Mesenchymal stem cell (in vitro differentiated cells and primary cell): ENCODE measurements around the gene KLRG1.
A peak's percentile ranks its signal among the peaks of the same experiment; 100 is the strongest.

Experiments used
- DNase-seq: peaks from one replicate; pipeline ENCODE4 v3.0.0-alpha.2; 2013
- H2AFZ ChIP-seq: one replicate; pipeline ENCODE4 v1.6.1; 2013; ENCODE audit warnings: low read depth, mild to moderate bottlenecking, control low read depth, inconsistent platforms, low read length, moderate library complexity
- H2AK5ac ChIP-seq: 2 replicates; pipeline ENCODE4 v1.6.1; 2013; ENCODE audit warnings: low read length, moderate library complexity, mild to moderate bottlenecking, inconsistent platforms; ENCODE audit not compliant: severe bottlenecking
- H2BK120ac ChIP-seq: one replicate; pipeline ENCODE4 v1.6.1; 2013; ENCODE audit warnings: low read depth, mild to moderate bottlenecking, inconsistent platforms, low read length, moderate library complexity
- H2BK12ac ChIP-seq, 2 experiments: one replicate each; pipeline ENCODE4 v1.6.1; 2013; ENCODE audit warnings: inconsistent platforms in 2 of 2, low read length in 2 of 2, mild to moderate bottlenecking in 2 of 2, moderate library complexity in 2 of 2, control low read depth in 1 of 2
- H2BK15ac ChIP-seq: one replicate; pipeline ENCODE4 v1.6.1; 2013; ENCODE audit warnings: mild to moderate bottlenecking, low read depth, inconsistent platforms; ENCODE audit not compliant: poor library complexity, severe bottlenecking
- H2BK5ac ChIP-seq: 2 replicates; pipeline ENCODE4 v1.6.1; 2013; ENCODE audit warnings: low read depth, mild to moderate bottlenecking, low read length, control low read depth, inconsistent platforms; ENCODE audit not compliant: poor library complexity, severe bottlenecking
- H3K14ac ChIP-seq, 2 experiments: one replicate each; pipeline ENCODE4 v1.6.1; 2013; ENCODE audit warnings: inconsistent platforms in 2 of 2, low read length in 2 of 2, control low read depth in 1 of 2, mild to moderate bottlenecking in 1 of 2, moderate library complexity in 1 of 2
- H3K18ac ChIP-seq, 2 experiments: one replicate each; pipeline ENCODE4 v1.6.1; 2013; ENCODE audit warnings: inconsistent platforms in 2 of 2, low read length in 2 of 2, control low read depth in 1 of 2, low read depth in 1 of 2, mild to moderate bottlenecking in 1 of 2
- H3K23ac ChIP-seq, 2 experiments: one replicate each; pipeline ENCODE4 v1.6.1; 2013; ENCODE audit warnings: inconsistent platforms in 2 of 2, low read length in 2 of 2, mild to moderate bottlenecking in 2 of 2, moderate library complexity in 2 of 2, control low read depth in 1 of 2
- H3K27ac ChIP-seq: 2 replicates; pipeline ENCODE4 v1.5.1; 2013; ENCODE audit warnings: mild to moderate bottlenecking, moderate library complexity, low read length, control low read depth, inconsistent platforms; ENCODE audit not compliant: poor library complexity, severe bottlenecking
- H3K27me3 ChIP-seq, 2 experiments: 2 replicates each; pipeline versions ENCODE4 v1.6.1 to v1.7.0; 2013; ENCODE audit warnings: low read length in 2 of 2, mild to moderate bottlenecking in 2 of 2, moderate library complexity in 2 of 2, control low read depth in 1 of 2, inconsistent platforms in 1 of 2; ENCODE audit not compliant: control insufficient read depth in 1 of 2, insufficient read depth in 1 of 2
- H3K36me3 ChIP-seq, 2 experiments: 2 replicates each; pipeline versions ENCODE4 v1.6.1 to v1.7.0; 2013; ENCODE audit warnings: low read length in 2 of 2, control low read depth in 1 of 2, inconsistent platforms in 1 of 2, low read depth in 1 of 2, mild to moderate bottlenecking in 1 of 2; ENCODE audit not compliant: insufficient read depth in 2 of 2, control insufficient read depth in 1 of 2
- H3K4ac ChIP-seq, 2 experiments: one replicate each; pipeline ENCODE4 v1.6.1; 2013; ENCODE audit warnings: inconsistent platforms in 2 of 2, low read length in 2 of 2, mild to moderate bottlenecking in 2 of 2, moderate library complexity in 2 of 2, control low read depth in 1 of 2, low read depth in 1 of 2
- H3K4me1 ChIP-seq: 2 replicates; pipeline ENCODE4 v1.6.1; 2013; ENCODE audit warnings: low read depth, low read length, control low read depth; ENCODE audit not compliant: control insufficient read depth, insufficient read depth
- H3K4me2 ChIP-seq: 2 replicates; pipeline ENCODE4 v1.6.1; 2013; ENCODE audit warnings: low read length, mild to moderate bottlenecking, inconsistent platforms; ENCODE audit not compliant: poor library complexity, severe bottlenecking
- H3K4me3 ChIP-seq, 2 experiments: 2 replicates each; pipeline versions ENCODE4 v1.5.1 to v1.7.0; 2013; ENCODE audit warnings: low read length in 2 of 2, mild to moderate bottlenecking in 2 of 2, control low read depth in 1 of 2, low read depth in 1 of 2; ENCODE audit not compliant: insufficient read depth in 1 of 2
- H3K79me1 ChIP-seq: replicated peaks from 2 replicates; pipeline ENCODE4 v1.6.1; 2013; ENCODE audit warnings: mild to moderate bottlenecking, control low read depth, low read length, inconsistent platforms; ENCODE audit not compliant: poor library complexity, severe bottlenecking
- H3K9ac ChIP-seq: 2 replicates; pipeline ENCODE4 v1.7.0; 2013; ENCODE audit warnings: mild to moderate bottlenecking, low read length, moderate library complexity
- H3K9me3 ChIP-seq: 2 replicates; pipeline ENCODE4 v1.7.0; 2013; ENCODE audit warnings: mild to moderate bottlenecking, low read length; ENCODE audit not compliant: control insufficient read depth
- H4K8ac ChIP-seq: one replicate; pipeline ENCODE4 v1.6.1; 2013; ENCODE audit warnings: inconsistent platforms, mild to moderate bottlenecking, low read length, moderate library complexity
- H4K91ac ChIP-seq: one replicate; pipeline ENCODE4 v1.6.1; 2013; ENCODE audit warnings: mild to moderate bottlenecking, low read length, inconsistent platforms
- WGBS: methylation state at CpG from one replicate; pipeline ENCODE4 v1.1.7; 2013; ENCODE audit warnings: mixed read lengths; 5-methylcytosine and 5-hydroxymethylcytosine counted together

The KLRG1 gene

DNA sequence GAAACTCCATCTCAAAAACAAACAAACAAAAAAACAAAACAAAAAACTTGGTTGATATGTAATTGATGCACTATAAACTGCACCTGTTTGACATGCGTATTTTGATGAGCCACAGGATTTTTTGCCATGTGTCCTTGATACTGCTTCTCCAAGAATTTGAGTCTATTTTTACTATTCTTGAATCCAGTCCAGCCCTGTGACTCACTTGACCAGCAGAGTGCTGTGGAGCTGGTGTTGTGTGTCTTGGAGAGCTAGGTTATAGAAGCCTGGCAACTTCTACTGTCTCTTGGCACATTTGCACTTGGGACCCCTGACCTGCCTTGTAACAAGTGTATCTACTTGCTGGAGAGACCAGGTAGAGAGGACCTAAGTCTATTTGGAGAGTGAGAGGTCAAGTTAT is 52.0 kb downstream of the KLRG1 start:
- Histone ChIP-seq H2BK120ac (no peak overlapping the region), H3K27me3 (peaks cover 0 to 3% of the 10 kb centered on the region in 2 experiments), H3K36me3 (no peaks in the 10 kb centered on the region), H2AFZ (no peak overlapping the region), H3K14ac (no peak overlapping the region), H4K8ac (no peak overlapping the region), H2BK12ac (no peak overlapping the region), H3K9me3 (no peaks in the 10 kb centered on the region), H4K91ac (no peak overlapping the region), H3K4me2 (no peak overlapping the region), H3K9ac (no peak overlapping the region), H2BK15ac (no peak overlapping the region), H2AK5ac (no peak overlapping the region), H3K79me1 (no peaks in the 10 kb centered on the region), H3K27ac (no peak overlapping the region), H3K23ac (no peak overlapping the region), H3K18ac (no peak overlapping the region), H3K4ac (no peak overlapping the region), H2BK5ac (no peak overlapping the region), H3K4me3 (no peak overlapping the region), H3K4me1 (no peaks in the 10 kb centered on the region)
- 91% methylated on average over 1 of the region's 1 CpG for WGBS
- DNase-seq = peak; percentile 9

DNA sequence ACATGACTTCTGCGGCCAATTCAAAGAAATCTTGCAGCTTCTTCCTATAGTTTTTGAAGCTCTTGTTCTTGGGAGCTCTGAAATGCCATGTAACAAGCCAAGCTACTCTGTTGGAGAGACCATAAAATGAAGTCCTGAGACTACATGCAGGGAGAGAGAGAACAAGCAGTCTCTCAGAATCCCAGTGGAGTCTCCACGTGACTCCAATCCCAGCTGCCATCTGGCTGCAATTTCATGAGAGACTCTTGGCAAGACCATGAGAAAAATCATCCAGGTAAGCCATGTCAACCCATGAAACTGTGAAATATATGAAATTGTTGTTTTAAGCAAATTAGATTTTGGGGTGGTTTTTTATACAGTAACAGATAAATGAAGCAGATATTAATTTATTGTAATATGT is 54.4 kb downstream of the KLRG1 start:
- Histone ChIP-seq H3K9me3 (no peaks in the 10 kb centered on the region), H3K27me3 (no peaks in the 10 kb centered on the region), H3K9ac (no peak overlapping the region), H2AK5ac (no peak overlapping the region), H2AFZ (no peak overlapping the region), H3K27ac (no peak overlapping the region), H4K91ac (no peak overlapping the region), H3K36me3 (no peaks in the 10 kb centered on the region), H3K4me3 (no peak overlapping the region), H3K18ac (no peak overlapping the region), H3K4ac (no peak overlapping the region), H3K14ac (no peak overlapping the region), H2BK15ac (no peak overlapping the region), H3K79me1 (no peaks in the 10 kb centered on the region), H3K23ac (no peak overlapping the region), H2BK12ac (no peak overlapping the region), H2BK120ac (no peak overlapping the region), H3K4me1 (no peaks in the 10 kb centered on the region), H3K4me2 (no peak overlapping the region), H2BK5ac (no peak overlapping the region), H4K8ac (no peak overlapping the region)
- WGBS = 90% methylated on average over 2 of the region's 2 CpGs
- no peak for DNase-seq

DNA sequence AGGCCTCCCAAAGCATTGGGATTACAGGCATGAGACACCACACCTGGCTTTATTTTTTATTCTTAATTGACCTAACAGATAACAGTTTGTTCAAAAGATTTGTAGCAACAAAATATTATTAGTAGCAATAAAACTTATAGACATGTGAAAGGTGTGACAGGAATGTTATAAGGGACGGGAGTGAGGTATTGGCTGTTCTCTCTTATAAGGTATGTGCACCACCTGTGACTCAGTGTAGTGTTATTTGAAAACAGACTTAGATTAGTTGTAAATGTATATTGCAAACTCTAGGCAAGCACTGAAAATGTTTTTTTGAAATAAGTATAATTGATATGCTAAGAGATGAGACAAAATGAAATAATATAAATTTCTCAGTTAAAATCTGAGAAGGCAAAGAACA is 57.8 kb downstream of the KLRG1 start:
- no peak overlapping the region for H2AFZ ChIP-seq
- H3K79me1 ChIP-seq = no peaks in the 10 kb centered on the region
- no peak overlapping the region for H3K23ac ChIP-seq
- H2BK12ac ChIP-seq = no peak overlapping the region
- H3K9me3 ChIP-seq = no peaks in the 10 kb centered on the region
- no peak overlapping the region for H3K4ac ChIP-seq
- peaks cover 1 to 12% of the 10 kb centered on the region in 2 experiments for H3K27me3 ChIP-seq
- DNase-seq = no peak
- no peak overlapping the region for H2BK5ac ChIP-seq
- H2BK120ac ChIP-seq = no peak overlapping the region
- no peak overlapping the region for H2AK5ac ChIP-seq
- H2BK15ac ChIP-seq = no peak overlapping the region
- H3K18ac ChIP-seq = no peak overlapping the region
- no peaks in the 10 kb centered on the region for H3K36me3 ChIP-seq
- no peak overlapping the region for H3K27ac ChIP-seq
- H3K4me2 ChIP-seq = no peak overlapping the region
- H4K8ac ChIP-seq = no peak overlapping the region
- no peak overlapping the region for H3K4me3 ChIP-seq
- H3K4me1 ChIP-seq = no peaks in the 10 kb centered on the region
- H3K9ac ChIP-seq = no peak overlapping the region
- 86% methylated on average over 1 of the region's 1 CpG for WGBS
- H4K91ac ChIP-seq = no peak overlapping the region
- H3K14ac ChIP-seq = no peak overlapping the region

DNA sequence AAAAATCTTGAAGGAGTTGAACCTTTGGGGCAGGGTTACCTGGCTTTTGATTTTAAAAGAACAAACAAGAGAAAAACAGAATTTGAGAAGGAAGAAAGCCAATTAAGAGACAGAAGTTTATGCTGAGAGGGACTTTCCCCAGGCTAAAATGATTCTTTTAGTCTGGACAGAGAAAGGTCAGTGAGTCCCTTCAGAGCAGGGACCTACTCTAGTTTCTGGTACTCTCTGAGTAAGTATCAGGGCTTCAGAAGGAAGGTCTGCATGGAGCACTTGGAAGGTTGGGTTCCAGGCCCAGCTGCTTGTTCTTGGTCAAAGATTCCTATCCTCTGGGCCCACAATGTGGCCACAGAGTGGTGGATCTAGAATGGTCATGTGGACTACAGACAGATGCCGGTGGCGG is 59.6 kb downstream of the KLRG1 start:
- Histone ChIP-seq H3K4ac (no peak overlapping the region), H3K27me3 (peaks cover 6 to 27% of the 10 kb centered on the region in 2 experiments), H2BK120ac (no peak overlapping the region), H4K91ac (no peak overlapping the region), H3K36me3 (no peaks in the 10 kb centered on the region), H3K14ac (no peak overlapping the region), H3K4me2 (no peak overlapping the region), H3K23ac (no peak overlapping the region), H3K4me3 (no peak overlapping the region), H2AK5ac (no peak overlapping the region), H3K79me1 (no peaks in the 10 kb centered on the region), H3K4me1 (no peaks in the 10 kb centered on the region), H3K9me3 (no peaks in the 10 kb centered on the region), H2BK12ac (no peak overlapping the region), H3K9ac (no peak overlapping the region), H2BK15ac (no peak overlapping the region), H3K27ac (no peak overlapping the region), H2AFZ (no peak overlapping the region), H2BK5ac (no peak overlapping the region), H4K8ac (no peak overlapping the region), H3K18ac (no peak overlapping the region)
- no peak for DNase-seq
- 100% methylated on average over 2 of the region's 2 CpGs for WGBS
